ENCODE results near the gene C13orf46. TPM values are rescaled to one million over a fixed set of nuclear protein-coding genes. Genes with fewer than 3 reads are reported as not detected.

C13orf46 gene
- total and polyA plus RNA-seq, 10 of the 15 experiments (the other 5 are each of a cell fraction or from before 2014, with no cell fraction given): 0.01 to 0.18 (median 0.09) TPM; not detected in 6

DNA sequence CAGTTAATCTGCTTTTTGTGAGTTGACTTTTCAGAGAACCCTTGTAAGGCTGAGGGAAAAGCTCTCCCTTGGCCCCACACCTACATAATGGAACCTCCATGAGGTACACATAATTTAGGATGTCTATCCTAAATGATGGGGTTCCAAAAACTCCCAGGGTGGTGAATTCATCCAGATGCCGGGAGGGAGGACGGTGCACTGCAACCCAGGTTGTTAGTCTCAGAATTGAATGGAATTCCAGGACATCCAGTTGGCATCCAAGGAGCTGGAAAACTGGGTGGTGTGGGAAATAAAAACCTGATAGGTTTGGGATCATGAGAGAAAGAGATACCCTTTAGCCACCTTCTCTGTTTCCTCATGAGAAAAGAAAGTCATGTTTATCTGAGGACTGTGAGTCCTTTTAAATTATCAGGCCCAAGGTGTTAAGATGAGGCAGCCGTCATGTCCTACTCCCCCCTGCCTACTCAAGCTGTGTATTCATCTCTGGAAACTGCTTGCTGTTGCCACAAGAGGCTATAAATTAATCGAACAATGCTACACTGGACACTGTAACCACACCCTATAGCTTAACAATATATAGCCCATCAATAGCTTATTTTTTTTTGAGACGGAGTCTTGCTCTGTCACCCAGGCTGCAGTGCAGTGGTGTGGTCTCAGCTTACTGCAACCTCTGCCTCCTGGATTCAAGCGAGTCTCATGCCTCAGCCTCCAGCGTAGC lies 49.5 kb downstream of the C13orf46 start (continued):
- TF ChIP-seq, protein P1, sequence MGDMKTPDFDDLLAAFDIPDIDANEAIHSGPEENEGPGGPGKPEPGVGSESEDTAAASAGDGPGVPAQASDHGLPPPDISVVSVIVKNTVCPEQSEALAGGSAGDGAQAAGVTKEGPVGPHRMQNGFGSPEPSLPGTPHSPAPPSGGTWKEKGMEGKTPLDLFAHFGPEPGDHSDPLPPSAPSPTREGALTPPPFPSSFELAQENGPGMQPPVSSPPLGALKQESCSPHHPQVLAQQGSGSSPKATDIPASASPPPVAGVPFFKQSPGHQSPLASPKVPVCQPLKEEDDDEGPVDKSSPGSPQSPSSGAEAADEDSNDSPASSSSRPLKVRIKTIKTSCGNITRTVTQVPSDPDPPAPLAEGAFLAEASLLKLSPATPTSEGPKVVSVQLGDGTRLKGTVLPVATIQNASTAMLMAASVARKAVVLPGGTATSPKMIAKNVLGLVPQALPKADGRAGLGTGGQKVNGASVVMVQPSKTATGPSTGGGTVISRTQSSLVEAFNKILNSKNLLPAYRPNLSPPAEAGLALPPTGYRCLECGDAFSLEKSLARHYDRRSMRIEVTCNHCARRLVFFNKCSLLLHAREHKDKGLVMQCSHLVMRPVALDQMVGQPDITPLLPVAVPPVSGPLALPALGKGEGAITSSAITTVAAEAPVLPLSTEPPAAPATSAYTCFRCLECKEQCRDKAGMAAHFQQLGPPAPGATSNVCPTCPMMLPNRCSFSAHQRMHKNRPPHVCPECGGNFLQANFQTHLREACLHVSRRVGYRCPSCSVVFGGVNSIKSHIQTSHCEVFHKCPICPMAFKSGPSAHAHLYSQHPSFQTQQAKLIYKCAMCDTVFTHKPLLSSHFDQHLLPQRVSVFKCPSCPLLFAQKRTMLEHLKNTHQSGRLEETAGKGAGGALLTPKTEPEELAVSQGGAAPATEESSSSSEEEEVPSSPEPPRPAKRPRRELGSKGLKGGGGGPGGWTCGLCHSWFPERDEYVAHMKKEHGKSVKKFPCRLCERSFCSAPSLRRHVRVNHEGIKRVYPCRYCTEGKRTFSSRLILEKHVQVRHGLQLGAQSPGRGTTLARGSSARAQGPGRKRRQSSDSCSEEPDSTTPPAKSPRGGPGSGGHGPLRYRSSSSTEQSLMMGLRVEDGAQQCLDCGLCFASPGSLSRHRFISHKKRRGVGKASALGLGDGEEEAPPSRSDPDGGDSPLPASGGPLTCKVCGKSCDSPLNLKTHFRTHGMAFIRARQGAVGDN (IDR thresholded peaks at IDR 0.05): no peak
- TF ChIP-seq, protein P2, sequence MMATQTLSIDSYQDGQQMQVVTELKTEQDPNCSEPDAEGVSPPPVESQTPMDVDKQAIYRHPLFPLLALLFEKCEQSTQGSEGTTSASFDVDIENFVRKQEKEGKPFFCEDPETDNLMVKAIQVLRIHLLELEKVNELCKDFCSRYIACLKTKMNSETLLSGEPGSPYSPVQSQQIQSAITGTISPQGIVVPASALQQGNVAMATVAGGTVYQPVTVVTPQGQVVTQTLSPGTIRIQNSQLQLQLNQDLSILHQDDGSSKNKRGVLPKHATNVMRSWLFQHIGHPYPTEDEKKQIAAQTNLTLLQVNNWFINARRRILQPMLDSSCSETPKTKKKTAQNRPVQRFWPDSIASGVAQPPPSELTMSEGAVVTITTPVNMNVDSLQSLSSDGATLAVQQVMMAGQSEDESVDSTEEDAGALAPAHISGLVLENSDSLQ (IDR thresholded peaks at IDR 0.05): no peak

DNA sequence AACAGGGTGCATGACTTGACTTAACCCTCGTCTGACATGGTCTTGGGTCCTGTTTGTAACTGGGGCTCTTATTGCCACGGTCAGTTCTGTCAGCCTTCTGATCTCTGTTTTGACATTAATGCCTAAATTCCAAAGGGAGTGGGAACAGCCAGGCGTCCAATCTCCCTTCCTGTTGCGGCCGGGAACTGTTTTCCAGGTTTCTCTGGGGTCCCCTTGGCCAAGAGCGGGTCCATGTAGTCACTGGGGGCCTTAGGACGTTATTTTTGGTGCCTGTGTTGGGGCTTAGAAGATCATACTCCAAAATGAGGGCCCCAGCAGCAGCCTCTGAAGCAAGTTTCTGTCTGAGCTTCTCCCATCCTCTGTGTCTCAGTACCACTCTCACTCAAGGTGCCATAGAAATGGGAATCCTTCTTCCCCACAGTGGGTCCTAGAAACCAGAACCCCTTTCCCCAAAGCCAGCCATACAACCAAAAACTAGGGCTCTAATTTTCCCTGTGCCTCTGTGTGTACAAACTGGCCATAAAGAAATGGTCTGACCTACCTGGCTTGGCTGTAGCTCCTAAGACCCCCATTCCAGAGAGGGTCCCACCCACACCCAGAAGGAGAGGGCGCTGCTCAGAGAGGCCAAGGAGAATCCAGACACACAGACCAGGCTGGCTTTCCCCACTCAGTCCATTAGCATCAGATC lies 50.4 kb downstream of the C13orf46 start:
- CTCF ChIA-PET: interaction anchor here (1.2 kb wide), 1 partner anchor 303 kb away, joined by 3 read pairs; no protein-coding TSS in a partner anchor
- Histone ChIP-seq H3K27me3 (replicated peaks in 1 of 2; ENCODE audit: control insufficient read depth in 2 of 2, insufficient read depth in 2 of 2, low read length in 1 of 2) (no peaks in the 10 kb centered on the region; a peak in 1 of 4 replicates), H3K4me1 (ENCODE audit: control insufficient read depth, insufficient read depth, low read length) (no peaks in the 10 kb centered on the region), H2AFZ (ENCODE audit: control insufficient read depth, low read depth, low read length) (no peak overlapping the region), H3K79me2 (ENCODE audit: control insufficient read depth, insufficient read depth, low read length) (no peaks in the 10 kb centered on the region), H4K20me1 (ENCODE audit: control insufficient read depth, insufficient read depth) (no peaks in the 10 kb centered on the region), H3K9ac (ENCODE audit: control insufficient read depth, insufficient read depth, low read length) (no peak overlapping the region), H3K36me3 (ENCODE audit: control insufficient read depth in 2 of 2, insufficient read depth in 2 of 2, low read length in 1 of 2) (no peaks in the 10 kb centered on the region), H3K4me3 (no peak overlapping the region), H3K27ac (ENCODE audit: control insufficient read depth, insufficient read depth) (no peak overlapping the region), H3K4me2 (ENCODE audit: control insufficient read depth, insufficient read depth) (no peak overlapping the region), H3K9me3 (replicated peaks; ENCODE audit: control insufficient read depth, insufficient read depth, low read length) (peaks cover 4% of the 10 kb centered on the region; the same call in 2 of the 3 replicates)
- no TSS peak for BruUV-seq (replicated peaks)
- intact Hi-C loops (cut with micrococcal nuclease; ENCODE audit: unreplicated experiment): no loop called here
- DNase-seq (ENCODE audit: low read depth, low spot score) (no peak), FAIRE-seq (no peak), ATAC-seq (no peak)
- WGBS (ENCODE audit: insufficient coverage, insufficient replicate concordance, low lambda C conversion rate, missing lambda C conversion rate): 23% methylated on average over 8 of the region's 8 CpGs
- RAD21 ChIA-PET (ENCODE audit: unreplicated experiment): no interaction called here
- in situ Hi-C loops (cut with MboI): no loop called here
- POLR2A ChIA-PET: no interaction called here
- SMC1A ChIA-PET (ENCODE audit: uncharacterized antibody, unreplicated experiment): interaction anchor here (1.0 to 1.1 kb wide), 2 partner anchors 10 to 19 kb away, joined by 3 read pairs; no protein-coding TSS in a partner anchor
- TF ChIP-seq POLR2A (IDR thresholded peaks at IDR 0.05; ENCODE audit: low read depth, low read length): no peak
- no peak for TF ChIP-seq PAX8 (IDR thresholded peaks at IDR 0.05)
- no peak for TF ChIP-seq RCOR1 (conservative IDR thresholded peaks at IDR 0.05; ENCODE audit: low read depth, low read length)
- TF ChIP-seq, protein P3, sequence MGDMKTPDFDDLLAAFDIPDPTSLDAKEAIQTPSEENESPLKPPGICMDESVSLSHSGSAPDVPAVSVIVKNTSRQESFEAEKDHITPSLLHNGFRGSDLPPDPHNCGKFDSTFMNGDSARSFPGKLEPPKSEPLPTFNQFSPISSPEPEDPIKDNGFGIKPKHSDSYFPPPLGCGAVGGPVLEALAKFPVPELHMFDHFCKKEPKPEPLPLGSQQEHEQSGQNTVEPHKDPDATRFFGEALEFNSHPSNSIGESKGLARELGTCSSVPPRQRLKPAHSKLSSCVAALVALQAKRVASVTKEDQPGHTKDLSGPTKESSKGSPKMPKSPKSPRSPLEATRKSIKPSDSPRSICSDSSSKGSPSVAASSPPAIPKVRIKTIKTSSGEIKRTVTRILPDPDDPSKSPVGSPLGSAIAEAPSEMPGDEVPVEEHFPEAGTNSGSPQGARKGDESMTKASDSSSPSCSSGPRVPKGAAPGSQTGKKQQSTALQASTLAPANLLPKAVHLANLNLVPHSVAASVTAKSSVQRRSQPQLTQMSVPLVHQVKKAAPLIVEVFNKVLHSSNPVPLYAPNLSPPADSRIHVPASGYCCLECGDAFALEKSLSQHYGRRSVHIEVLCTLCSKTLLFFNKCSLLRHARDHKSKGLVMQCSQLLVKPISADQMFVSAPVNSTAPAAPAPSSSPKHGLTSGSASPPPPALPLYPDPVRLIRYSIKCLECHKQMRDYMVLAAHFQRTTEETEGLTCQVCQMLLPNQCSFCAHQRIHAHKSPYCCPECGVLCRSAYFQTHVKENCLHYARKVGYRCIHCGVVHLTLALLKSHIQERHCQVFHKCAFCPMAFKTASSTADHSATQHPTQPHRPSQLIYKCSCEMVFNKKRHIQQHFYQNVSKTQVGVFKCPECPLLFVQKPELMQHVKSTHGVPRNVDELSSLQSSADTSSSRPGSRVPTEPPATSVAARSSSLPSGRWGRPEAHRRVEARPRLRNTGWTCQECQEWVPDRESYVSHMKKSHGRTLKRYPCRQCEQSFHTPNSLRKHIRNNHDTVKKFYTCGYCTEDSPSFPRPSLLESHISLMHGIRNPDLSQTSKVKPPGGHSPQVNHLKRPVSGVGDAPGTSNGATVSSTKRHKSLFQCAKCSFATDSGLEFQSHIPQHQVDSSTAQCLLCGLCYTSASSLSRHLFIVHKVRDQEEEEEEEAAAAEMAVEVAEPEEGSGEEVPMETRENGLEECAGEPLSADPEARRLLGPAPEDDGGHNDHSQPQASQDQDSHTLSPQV (IDR thresholded peaks at IDR 0.05): no peak
- TF ChIP-seq RBBP5 (conservative IDR thresholded peaks at IDR 0.05): no peak
- TF ChIP-seq NFIC (IDR thresholded peaks at IDR 0.05; ENCODE audit: low read depth, low read length): no peak
- TF ChIP-seq ASH2L (IDR thresholded peaks at IDR 0.05; ENCODE audit: borderline replicate concordance, low read depth): no peak
